Liver (tissue), 3 donors: ENCODE results near the gene BFSP1.

Source experiments
- ATF3 ChIP-seq: IDR thresholded peaks from 2 replicates; pipeline ENCODE4 v1.6.1; 2016; ENCODE audit warnings: antibody characterized with exemption
- EGR1 ChIP-seq, 2 donors: IDR thresholded peaks; 2 replicates each; pipeline ENCODE4 v1.6.1; 2016 to 2018; ENCODE audit warnings: antibody characterized with exemption in 2 of 2, low read depth in 2 of 2
- FOXA1 ChIP-seq: IDR thresholded peaks from 2 replicates; pipeline ENCODE4 v1.6.1; 2016; ENCODE audit warnings: antibody characterized with exemption
- HNF4A ChIP-seq, 2 donors: conservative IDR thresholded peaks; 2 replicates each; pipeline ENCODE4 v1.6.1; 2016; ENCODE audit warnings: antibody characterized with exemption in 2 of 2, mild to moderate bottlenecking in 2 of 2
- JUND ChIP-seq, 2 donors: IDR thresholded peaks; 2 replicates each; pipeline ENCODE4 v1.6.1; 2016; ENCODE audit warnings: antibody characterized with exemption in 2 of 2
- RAD21 ChIP-seq, 2 donors: IDR thresholded peaks; 2 replicates each; pipeline ENCODE4 v1.6.1; 2016; ENCODE audit warnings: antibody characterized with exemption in 2 of 2, mild to moderate bottlenecking in 2 of 2
- RXRA ChIP-seq, 2 donors: IDR thresholded peaks; 2 replicates each; pipeline ENCODE4 v1.6.1; 2017 to 2018; ENCODE audit warnings: antibody characterized with exemption in 2 of 2, mild to moderate bottlenecking in 1 of 2
- SP1 ChIP-seq: IDR thresholded peaks from 2 replicates; pipeline ENCODE4 v1.6.1; 2018; ENCODE audit warnings: antibody characterized with exemption, mild to moderate bottlenecking
- TAF1 ChIP-seq: conservative IDR thresholded peaks from 2 replicates; pipeline ENCODE4 v1.6.1; 2016; ENCODE audit warnings: antibody characterized with exemption, mild to moderate bottlenecking
- YY1 ChIP-seq: IDR thresholded peaks from 2 replicates; pipeline ENCODE4 v1.6.1; 2016; ENCODE audit warnings: antibody characterized with exemption, mild to moderate bottlenecking
- TF ChIP-seq, protein P1 (sequence below): IDR thresholded peaks from 2 replicates; pipeline ENCODE4 v1.6.1; 2016; ENCODE audit warnings: antibody characterized with exemption, mild to moderate bottlenecking
- TF ChIP-seq, protein P2 (sequence below): IDR thresholded peaks from 2 replicates; pipeline ENCODE4 v1.6.1; 2016; ENCODE audit warnings: antibody characterized with exemption
- TF ChIP-seq, protein P3 (sequence below): fragments of 150-350 bp; IDR thresholded peaks from 2 replicates; pipeline ENCODE4 v1.5.1; 2017; ENCODE audit warnings: improper control_type of control experiment, low read depth, low read length; ENCODE audit not compliant: missing input control
- donor health status: healthy.
- donor health status: healthy.

DNA sequence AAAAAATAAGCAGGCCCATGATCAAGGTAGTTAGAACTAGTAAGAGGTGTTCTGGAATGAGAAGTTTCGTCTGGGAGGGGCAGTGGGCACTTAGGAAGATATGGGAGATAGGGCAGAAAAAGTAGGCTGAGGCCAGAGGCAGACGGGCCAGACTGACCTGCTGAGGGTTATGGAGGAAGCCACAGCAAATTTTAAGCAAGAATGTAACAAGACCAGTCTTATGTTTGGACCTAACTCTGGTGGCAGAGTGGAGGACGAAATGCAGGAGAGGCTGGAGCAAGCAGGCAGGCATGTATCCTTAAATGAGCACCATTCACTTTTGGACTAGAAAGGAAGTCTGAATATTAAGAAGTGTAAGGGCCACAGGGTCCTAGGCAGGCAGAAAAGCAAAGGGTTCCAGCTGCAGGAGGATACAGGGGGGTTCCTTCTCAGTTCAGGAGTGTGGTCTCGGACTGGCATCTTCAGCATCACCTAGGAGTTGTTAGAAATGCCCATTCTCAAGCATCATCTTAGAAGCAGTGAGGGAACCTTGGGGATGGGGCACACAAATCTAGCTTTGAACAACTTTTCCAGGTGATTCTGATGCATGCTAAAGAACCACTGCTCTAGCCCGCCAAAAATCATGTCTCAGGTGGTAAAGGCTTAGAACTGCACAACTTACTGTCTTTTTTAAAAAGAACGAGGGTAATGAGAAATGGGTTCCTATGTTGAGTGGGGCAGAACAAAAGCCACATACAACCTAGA, 37.0 kb upstream of the BFSP1 start:
- TF ChIP-seq, protein P1, sequence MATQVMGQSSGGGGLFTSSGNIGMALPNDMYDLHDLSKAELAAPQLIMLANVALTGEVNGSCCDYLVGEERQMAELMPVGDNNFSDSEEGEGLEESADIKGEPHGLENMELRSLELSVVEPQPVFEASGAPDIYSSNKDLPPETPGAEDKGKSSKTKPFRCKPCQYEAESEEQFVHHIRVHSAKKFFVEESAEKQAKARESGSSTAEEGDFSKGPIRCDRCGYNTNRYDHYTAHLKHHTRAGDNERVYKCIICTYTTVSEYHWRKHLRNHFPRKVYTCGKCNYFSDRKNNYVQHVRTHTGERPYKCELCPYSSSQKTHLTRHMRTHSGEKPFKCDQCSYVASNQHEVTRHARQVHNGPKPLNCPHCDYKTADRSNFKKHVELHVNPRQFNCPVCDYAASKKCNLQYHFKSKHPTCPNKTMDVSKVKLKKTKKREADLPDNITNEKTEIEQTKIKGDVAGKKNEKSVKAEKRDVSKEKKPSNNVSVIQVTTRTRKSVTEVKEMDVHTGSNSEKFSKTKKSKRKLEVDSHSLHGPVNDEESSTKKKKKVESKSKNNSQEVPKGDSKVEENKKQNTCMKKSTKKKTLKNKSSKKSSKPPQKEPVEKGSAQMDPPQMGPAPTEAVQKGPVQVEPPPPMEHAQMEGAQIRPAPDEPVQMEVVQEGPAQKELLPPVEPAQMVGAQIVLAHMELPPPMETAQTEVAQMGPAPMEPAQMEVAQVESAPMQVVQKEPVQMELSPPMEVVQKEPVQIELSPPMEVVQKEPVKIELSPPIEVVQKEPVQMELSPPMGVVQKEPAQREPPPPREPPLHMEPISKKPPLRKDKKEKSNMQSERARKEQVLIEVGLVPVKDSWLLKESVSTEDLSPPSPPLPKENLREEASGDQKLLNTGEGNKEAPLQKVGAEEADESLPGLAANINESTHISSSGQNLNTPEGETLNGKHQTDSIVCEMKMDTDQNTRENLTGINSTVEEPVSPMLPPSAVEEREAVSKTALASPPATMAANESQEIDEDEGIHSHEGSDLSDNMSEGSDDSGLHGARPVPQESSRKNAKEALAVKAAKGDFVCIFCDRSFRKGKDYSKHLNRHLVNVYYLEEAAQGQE: no peak
- TF ChIP-seq, protein P2, sequence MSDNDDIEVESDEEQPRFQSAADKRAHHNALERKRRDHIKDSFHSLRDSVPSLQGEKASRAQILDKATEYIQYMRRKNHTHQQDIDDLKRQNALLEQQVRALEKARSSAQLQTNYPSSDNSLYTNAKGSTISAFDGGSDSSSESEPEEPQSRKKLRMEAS: no peak
- TF ChIP-seq, protein P3, sequence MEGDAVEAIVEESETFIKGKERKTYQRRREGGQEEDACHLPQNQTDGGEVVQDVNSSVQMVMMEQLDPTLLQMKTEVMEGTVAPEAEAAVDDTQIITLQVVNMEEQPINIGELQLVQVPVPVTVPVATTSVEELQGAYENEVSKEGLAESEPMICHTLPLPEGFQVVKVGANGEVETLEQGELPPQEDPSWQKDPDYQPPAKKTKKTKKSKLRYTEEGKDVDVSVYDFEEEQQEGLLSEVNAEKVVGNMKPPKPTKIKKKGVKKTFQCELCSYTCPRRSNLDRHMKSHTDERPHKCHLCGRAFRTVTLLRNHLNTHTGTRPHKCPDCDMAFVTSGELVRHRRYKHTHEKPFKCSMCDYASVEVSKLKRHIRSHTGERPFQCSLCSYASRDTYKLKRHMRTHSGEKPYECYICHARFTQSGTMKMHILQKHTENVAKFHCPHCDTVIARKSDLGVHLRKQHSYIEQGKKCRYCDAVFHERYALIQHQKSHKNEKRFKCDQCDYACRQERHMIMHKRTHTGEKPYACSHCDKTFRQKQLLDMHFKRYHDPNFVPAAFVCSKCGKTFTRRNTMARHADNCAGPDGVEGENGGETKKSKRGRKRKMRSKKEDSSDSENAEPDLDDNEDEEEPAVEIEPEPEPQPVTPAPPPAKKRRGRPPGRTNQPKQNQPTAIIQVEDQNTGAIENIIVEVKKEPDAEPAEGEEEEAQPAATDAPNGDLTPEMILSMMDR: no peak
- TF ChIP-seq RAD21 (IDR thresholded peaks at IDR 0.05) (no peak), JUND (IDR thresholded peaks at IDR 0.05) (no peak), SP1 (no peak), FOXA1 (no peak), TAF1 (no peak), YY1 (no peak), HNF4A (conservative IDR thresholded peaks at IDR 0.05) (no peak), EGR1 (IDR thresholded peaks at IDR 0.05; ENCODE audit: low read depth in 2 of 2) (no peak), ATF3 (no peak), RXRA (IDR thresholded peaks at IDR 0.05) (no peak)
